Suprapubic skin (tissue), 4 donors: ENCODE data around the gene RHOT1. TPM values are rescaled to one million over a fixed set of nuclear protein-coding genes. Genes with fewer than 3 reads are reported as not detected.

Experiments used
- DNase-seq, 2 donors: peaks; one replicate each; pipeline ENCODE4 v3.0.0-alpha.2; 2019; ENCODE audit warnings: low spot score in 2 of 2
- H3K27ac ChIP-seq: fragments of 200-600 bp; sonication (generic); one replicate; pipeline ENCODE4 v1.5.1; 2019
- H3K27me3 ChIP-seq: fragments of 200-600 bp; sonication (generic); one replicate; pipeline ENCODE4 v1.5.1; 2019
- H3K36me3 ChIP-seq: fragments of 200-600 bp; sonication (generic); one replicate; pipeline ENCODE4 v1.5.1; 2019
- H3K4me1 ChIP-seq: fragments of 200-600 bp; sonication (generic); one replicate; pipeline ENCODE4 v1.5.1; 2019
- H3K4me3 ChIP-seq: fragments of 200-600 bp; sonication (generic); one replicate; pipeline ENCODE4 v1.5.1; 2019; ENCODE audit warnings: mild to moderate bottlenecking
- H3K9me3 ChIP-seq: fragments of 200-600 bp; sonication (generic); one replicate; pipeline ENCODE4 v1.5.1; 2019
- CTCF ChIP-seq, 2 donors: fragments of 200-600 bp in 1 of 2; fragments of 450-650 bp in 1 of 2; sonication (generic) in 1 of 2; IDR thresholded peaks; one replicate each; pipeline ENCODE4 v1.5.1; 2016 to 2019; ENCODE audit warnings: antibody characterized with exemption in 2 of 2, mild to moderate bottlenecking in 1 of 2, moderate library complexity in 1 of 2
- EP300 ChIP-seq: sonication (generic); formaldehyde crosslinking; IDR thresholded peaks from one replicate; pipeline ENCODE4 v1.6.1; 2017; ENCODE audit warnings: antibody characterized with exemption
- POLR2A ChIP-seq, 2 donors: fragments of 450-650 bp; IDR thresholded peaks; one replicate each; pipeline ENCODE4 v1.6.1; 2017; ENCODE audit warnings: antibody characterized with exemption in 2 of 2, mild to moderate bottlenecking in 2 of 2, moderate library complexity in 2 of 2
- POLR2AphosphoS5 ChIP-seq, 3 donors: sonication (generic); formaldehyde crosslinking; IDR thresholded peaks; one replicate each; pipeline ENCODE4 v1.6.1; 2017; ENCODE audit warnings: antibody characterized with exemption in 3 of 3
- WGBS: methylation state at CpG from one replicate; pipeline ENCODE4 v1.1.5; 2018; 5-methylcytosine and 5-hydroxymethylcytosine counted together
- total RNA-seq, 4 donors: library from RNA; depleted of rRNA; stranded (reverse); fragments of >200 nt; gene quantifications; one replicate each; pipeline ENCODE4 v1.1.0, GENCODE V29; 2016

Gene RHOT1
- total RNA-seq, 4 donors from 2014 or later: 50.0 to 102 (median 61.4) TPM

GRCh38 chr17:32206861-32207260 is 64.6 kb downstream of the RHOT1 start:
- Histone ChIP-seq H3K36me3 (peaks cover 76% of the 10 kb centered on the region), H3K4me3 (no peak overlapping the region), H3K4me1 (no peaks in the 10 kb centered on the region), H3K27ac (no peak overlapping the region), H3K9me3 (no peaks in the 10 kb centered on the region), H3K27me3 (no peaks in the 10 kb centered on the region)
- TF ChIP-seq POLR2AphosphoS5 (IDR thresholded peaks at IDR 0.05) (no peak), CTCF (IDR thresholded peaks at IDR 0.05) (no peak), POLR2A (IDR thresholded peaks at IDR 0.05) (no peak), EP300 (no peak)
- no peak for DNase-seq
- 76% methylated on average over 2 of the region's 2 CpGs for WGBS

DNA sequence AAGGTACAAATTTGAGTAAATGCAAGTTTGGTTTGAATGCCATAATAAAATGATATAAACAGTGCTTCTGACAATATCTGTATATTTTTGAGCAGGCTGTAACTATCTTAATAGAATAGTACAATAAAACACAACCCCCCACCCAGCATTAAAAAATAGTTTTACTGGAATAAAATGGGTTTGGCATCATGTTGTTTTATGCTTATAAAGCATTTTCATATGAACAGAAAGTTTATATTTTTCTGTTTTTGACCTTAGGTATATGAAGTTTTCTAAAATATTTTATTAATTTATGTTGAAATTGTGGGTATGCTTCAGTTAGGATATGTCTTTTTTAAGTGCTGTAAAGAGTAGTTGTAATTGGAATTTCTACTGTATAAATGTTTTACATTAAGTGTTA is 66.1 kb downstream of the RHOT1 start:
- H3K36me3 ChIP-seq: peaks cover 72% of the 10 kb centered on the region

GRCh38 chr17:32209608-32210007 is 67.3 kb downstream of the RHOT1 start:
- DNase-seq: no peak
- H3K36me3 ChIP-seq: peaks cover 72% of the 10 kb centered on the region

More for the DNA sequence above, 66.1 kb downstream of the RHOT1 start:
- TF ChIP-seq CTCF (IDR thresholded peaks at IDR 0.05) (no peak), POLR2A (IDR thresholded peaks at IDR 0.05) (no peak), EP300 (no peak), POLR2AphosphoS5 (IDR thresholded peaks at IDR 0.05) (no peak)
- H3K27me3 ChIP-seq: no peaks in the 10 kb centered on the region
- no peak overlapping the region for H3K4me3 ChIP-seq
- H3K4me1 ChIP-seq: no peaks in the 10 kb centered on the region
- DNase-seq: no peak
- H3K9me3 ChIP-seq: no peaks in the 10 kb centered on the region
- no peak overlapping the region for H3K27ac ChIP-seq

DNA sequence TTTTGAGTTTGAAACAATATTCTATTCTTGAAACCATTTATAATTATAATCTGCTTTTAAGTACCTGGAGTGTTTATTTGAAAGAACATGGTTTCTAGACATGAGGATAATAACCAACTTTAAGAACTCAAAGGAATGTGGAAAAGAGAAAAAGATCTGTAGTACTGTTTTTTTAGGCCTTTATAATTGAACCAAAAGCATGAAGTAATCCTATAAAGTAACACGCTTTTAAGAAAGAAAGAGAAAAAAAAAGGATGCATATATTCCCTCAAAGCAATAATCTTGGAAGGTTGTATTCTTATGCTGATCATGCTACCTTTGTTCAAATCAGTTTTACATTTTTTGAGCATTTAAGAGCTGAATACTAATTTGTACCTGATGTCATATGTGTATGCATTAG is 69.4 kb downstream of the RHOT1 start:
- Histone ChIP-seq H3K27me3 (no peaks in the 10 kb centered on the region), H3K36me3 (peaks cover 54% of the 10 kb centered on the region), H3K27ac (no peak overlapping the region), H3K4me3 (no peak overlapping the region), H3K9me3 (no peaks in the 10 kb centered on the region), H3K4me1 (no peaks in the 10 kb centered on the region)
- TF ChIP-seq POLR2A (IDR thresholded peaks at IDR 0.05) (no peak), EP300 (no peak), POLR2AphosphoS5 (IDR thresholded peaks at IDR 0.05) (no peak), CTCF (IDR thresholded peaks at IDR 0.05) (no peak)
- no peak for DNase-seq
- WGBS: 89% methylated on average over 1 of the region's 1 CpG

More at GRCh38 chr17:32209608-32210007, 67.3 kb downstream of the RHOT1 start:
- no peak overlapping the region for H3K4me3 ChIP-seq
- no peaks in the 10 kb centered on the region for H3K27me3 ChIP-seq
- no peaks in the 10 kb centered on the region for H3K4me1 ChIP-seq
- H3K27ac ChIP-seq: no peak overlapping the region
- TF ChIP-seq CTCF (IDR thresholded peaks at IDR 0.05) (no peak), POLR2A (IDR thresholded peaks at IDR 0.05) (no peak), EP300 (no peak), POLR2AphosphoS5 (IDR thresholded peaks at IDR 0.05) (no peak)
- H3K9me3 ChIP-seq: no peaks in the 10 kb centered on the region

- H3K27me3 ChIP-seq: no peaks in the 10 kb centered on the region
- TF ChIP-seq POLR2AphosphoS5 (IDR thresholded peaks at IDR 0.05) (no peak), EP300 (no peak), POLR2A (IDR thresholded peaks at IDR 0.05) (no peak), CTCF (IDR thresholded peaks at IDR 0.05) (no peak)
- 88% methylated on average over 3 of the region's 3 CpGs for WGBS
- no peak for DNase-seq
- H3K27ac ChIP-seq: no peak overlapping the region
- H3K4me1 ChIP-seq: no peaks in the 10 kb centered on the region
- no peak overlapping the region for H3K4me3 ChIP-seq
- peaks cover 21% of the 10 kb centered on the region for H3K36me3 ChIP-seq
- H3K9me3 ChIP-seq: no peaks in the 10 kb centered on the region
These were observed 73.4 kb downstream of the RHOT1 start for GRCh38 chr17:32215696-32216095.
